Measurements from ENCODE around the gene CHORDC1.
A peak's percentile ranks its signal among the peaks of the same experiment; 100 is the strongest.
"Not testable (repeated sequence)": the region's sequence is repeated elsewhere in the genome, so short reads cannot be mapped to it uniquely, and the experiment has no call there.

CHORDC1 gene

DNA sequence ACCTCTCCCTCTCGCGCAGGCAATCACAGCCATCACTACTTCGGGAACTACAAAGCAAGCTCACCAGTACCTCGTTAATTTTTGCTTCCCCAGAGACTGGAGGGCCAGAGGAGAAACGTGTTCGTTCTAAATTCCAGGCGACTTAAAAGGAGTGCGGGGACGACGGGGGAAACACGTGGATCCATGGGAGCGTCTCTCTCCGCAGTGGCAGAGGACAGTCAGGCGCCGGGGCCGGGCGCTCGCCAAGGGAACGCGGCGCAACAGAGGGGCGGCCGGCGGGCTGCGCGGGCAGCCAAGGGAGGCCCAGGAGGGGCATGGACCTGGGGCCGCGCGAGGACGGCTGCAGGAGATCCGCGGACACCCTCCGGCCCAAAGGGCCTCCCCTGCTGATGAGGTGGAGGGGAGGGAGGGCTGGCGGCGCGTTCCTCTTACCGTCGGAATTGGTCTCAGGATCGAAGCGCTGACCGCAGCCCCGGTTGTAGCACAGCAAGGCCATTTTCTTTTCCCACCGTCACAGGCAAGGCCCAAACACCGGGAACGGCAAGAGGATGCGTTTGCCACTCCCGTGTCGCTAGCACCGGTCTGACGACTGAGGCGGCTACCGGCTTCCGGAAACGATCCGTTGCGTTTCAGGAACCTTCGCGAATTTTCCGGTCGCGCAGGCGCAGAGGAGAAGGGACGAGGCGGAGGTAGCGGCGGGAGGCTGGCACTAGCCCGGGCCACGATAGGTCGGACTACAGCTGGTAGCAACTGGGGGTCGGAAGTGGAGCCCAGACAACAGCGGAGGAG is at the start of gene CHORDC1:
CHORDC1 (minus strand) TSS at position 591 of the 789 bp plus-strand sequence; CDS start at position 496, 95 bp downstream.
- peak; percentile 82 for DNase-seq

DNA sequence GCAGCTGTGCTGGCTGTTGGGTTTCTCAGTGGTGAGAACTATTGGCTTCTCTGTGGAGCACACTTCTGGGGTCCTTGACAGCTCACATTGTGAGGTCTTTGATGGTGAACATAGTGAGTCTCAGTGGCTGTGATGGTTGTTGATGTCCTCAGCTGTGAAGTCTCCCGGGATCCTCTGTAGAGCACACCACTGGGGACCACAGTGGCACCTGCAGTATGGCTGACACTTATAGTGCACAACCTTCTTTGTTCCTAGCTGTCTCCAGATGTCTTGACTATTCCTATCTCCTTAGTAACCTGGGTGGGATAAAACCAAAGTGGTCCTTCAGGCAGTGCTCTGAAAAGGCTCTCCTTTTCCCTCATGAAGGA is 34.3 kb upstream of the CHORDC1 start:
- no peak for DNase-seq

DNA sequence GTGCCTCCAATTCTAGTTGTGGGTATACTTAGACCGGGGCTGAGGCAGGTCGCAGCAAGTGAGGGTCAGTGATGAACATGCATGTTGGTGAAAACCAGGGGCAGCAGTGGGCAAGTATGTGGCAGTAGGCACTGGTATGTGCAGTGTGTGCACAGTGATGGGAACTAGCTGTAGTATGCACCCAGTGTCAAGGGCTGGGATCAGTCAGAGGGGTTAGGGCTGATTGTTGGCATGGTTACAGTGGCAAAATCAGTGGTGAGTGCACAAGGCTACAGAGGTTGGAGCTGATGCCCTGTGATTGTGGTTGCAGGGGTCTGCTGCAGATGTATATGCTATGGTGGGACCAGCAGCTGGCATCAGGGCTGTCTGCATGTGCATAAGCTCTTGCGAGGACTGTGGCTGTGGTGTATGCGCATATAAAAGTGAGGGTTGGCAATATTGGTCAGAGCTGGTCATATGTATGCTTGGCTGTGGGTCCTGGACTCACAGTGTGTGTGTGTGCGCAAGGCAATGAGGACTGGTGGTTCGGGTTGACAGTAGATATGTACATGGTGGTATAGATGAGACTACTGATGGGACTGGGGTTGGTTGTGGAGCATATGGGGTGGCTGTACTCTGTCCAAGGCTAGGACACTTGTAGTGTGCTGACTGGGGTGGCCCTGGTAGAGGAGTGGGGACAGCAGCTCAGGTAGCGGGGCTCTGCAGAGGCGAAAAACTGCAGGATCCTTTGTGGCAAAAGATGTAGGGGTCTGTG is 33.7 kb upstream of the CHORDC1 start:
- no peak for DNase-seq

DNA sequence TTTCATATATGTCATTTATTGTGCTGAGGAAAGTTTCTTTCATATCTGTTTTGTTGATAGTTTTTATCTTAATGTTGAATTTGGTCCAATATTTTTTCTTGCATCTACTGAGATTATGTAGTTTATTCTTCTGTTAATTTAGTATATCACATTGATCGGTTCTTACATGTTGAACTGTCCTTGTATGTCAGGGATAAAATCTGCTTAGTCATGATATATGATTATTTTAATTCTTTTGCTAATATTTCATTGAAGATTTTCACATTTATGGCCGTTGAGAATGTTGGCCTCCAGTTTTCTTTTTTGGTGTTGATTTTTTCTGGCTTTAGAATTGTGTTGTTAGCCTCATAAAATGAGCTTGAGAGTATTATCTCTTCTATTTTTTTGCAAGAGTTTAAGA is 31.2 kb upstream of the CHORDC1 start:
- DNase-seq, result no peak

DNA sequence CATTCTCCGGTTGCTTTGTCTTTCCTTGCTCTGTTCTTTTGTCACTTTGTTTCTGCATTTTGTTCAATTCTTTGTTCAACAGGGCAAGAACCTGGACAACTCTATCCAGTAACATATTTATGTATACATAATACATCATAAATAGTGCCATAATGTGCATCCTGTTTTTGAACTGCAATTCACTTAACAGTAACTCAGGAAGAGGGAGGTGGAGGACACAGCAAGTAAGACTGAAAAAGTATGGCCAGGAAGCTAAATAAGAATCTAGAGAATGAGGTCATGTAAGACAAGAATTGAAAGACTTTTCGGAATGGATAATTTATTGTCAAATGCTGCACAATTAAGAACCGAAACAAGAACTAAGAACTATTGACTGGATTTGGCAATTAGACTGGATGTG is 29.2 kb upstream of the CHORDC1 start:
- no peak for DNase-seq

DNA sequence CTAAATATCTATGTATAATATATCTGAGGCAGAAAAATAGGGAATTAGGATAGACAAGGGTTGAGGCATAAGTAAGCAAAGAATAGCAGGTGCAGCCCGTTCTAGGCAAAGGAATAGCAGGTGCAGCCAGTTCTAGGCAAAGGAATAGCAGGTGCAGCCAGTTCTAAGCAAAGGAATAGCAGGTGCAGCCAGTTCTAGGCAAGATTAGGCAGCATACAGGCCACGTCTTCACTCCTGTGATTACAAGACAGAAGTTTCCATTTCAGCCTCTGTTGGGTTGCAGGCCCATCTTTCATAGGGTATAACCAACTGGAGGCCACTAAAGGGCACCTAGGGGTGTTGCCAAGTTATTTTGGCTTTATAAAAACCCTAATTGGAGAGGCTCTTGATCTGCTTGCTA is 28.8 kb upstream of the CHORDC1 start:
- peak; percentile 22 for DNase-seq

DNA sequence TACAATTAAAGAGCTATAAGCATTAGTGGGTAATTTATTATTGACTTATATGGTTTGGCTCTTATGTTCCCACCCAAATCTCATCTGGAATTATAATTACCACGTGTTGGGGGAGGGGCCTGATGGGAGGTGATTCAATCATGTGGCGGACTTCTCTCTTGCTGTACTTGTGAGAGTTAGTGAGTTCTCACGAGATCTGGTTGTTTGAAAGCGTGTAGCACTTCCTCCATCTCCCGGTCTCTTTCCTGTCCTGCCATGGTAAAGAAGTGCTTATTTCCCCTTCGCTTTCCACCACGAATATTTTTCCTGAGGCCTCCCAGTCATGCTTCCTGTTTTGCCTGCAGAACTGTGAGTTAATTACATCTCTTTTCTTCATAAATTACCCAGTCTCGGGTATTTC is 28.1 kb upstream of the CHORDC1 start:
- DNase-seq, result no peak

DNA sequence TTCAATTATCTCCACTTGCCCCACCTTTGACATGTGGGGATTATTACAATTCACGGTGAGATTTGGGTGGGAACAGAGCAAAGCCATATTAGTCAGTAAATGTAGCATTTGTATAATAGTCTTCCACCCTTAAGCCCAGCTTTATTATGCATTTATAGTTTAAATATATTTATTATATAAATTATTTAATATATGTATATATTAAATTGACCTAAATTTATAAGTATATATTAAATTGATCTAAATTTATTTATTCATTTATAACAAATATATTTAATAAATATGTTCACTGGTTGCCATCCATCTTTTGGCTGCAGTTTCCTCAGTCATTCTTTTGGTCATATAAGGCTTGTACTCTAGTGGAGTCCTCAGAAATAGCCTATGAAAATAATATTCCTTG is 23.6 kb upstream of the CHORDC1 start:
- no peak for DNase-seq

DNA sequence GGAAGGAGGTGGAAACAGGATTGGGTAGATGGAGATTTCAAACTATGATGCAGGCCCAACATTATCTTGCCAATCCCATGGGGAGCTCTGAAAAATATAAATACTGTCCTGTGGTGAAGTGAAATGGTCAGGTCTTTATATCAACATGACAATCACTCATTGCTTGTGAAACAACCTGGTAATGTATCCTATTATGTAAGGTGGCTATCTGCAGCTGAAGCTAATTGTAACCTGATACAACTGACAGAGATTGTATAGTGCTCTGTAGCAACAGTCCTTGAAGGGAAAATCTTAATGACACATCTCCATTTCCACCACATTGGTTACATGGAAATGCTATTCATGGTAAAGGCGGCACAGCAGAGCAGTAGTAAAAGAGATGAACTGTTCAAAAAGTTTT is 20.7 kb upstream of the CHORDC1 start:
- DNase-seq, result peak; percentile 57

DNA sequence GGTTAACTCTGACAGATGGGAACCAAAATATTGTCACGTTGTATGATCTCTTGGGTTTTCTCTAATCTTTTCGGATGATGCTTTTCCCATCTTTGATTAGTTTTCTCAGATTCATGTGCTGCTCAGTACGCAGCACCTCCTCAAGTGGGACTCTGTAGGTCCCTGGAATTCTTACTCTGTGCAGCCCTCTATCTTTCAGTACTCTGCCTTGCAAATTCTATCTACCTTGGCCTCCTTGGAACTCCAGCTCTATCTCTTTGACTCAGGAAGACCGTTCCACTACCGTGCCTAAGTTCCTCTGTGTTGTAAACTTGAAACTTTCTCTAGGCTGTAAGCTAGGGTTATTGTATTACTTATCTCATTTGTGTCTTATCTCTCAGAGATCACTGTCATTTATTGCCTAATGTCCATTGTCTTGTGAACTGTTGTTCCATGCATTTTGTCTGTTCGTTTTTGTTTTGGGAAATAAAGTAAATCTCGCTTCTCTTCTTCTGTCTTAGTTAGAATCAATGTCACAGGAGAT is 20.1 kb upstream of the CHORDC1 start:
- DNase-seq, result no peak

DNA sequence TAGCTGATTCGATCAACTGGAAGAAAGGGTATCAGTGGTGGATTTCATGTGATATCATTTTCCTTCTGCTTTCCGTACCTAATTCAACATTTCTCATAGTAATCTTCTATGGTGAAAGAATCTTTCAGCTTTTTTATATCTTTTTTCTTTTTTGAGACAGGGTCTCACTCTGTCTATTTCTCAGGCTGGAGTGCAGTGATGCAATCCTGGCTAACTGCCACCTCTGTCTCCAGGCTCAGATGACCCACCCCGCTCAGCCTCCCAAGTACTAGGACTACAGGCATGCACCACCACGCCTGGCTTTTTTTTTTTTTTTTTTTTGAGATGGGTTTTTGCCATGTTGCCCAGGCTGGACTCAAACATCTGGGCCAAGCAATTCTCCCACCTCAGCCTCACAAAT is 18.6 kb upstream of the CHORDC1 start:
- peak; percentile 19 for DNase-seq

DNA sequence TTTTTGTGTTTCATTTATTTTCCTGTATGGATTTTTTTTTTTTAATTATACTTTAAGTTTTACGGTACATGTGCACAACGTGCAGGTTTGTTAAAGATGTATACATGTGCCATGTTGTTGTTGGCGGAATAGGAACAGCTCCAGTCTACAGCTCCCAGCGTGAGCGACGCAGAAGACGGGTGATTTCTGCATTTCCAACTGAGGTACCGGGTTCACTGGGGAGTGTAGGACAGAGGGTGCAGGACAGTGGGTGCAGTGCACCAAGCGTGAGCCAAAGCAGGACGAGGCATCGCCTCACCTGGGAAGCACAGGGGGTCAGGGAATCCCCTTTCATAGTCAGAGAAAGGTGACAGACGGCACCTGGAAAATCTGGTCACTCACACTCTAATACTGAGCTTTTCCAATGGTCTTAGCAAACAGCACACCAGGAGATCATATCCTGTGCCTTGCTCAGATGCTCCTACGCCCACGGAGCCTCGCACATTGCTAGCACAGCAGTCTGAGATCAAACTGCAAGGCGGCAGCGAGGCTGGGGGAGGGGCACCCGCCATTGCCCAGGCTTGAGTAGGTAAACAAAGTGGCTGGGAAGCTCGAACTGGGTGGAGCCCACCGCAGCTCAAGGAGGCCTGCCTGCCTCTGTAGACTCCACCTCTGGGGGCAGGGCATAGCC is 17.3 kb upstream of the CHORDC1 start:
- not testable (repeated sequence) for DNase-seq

DNA sequence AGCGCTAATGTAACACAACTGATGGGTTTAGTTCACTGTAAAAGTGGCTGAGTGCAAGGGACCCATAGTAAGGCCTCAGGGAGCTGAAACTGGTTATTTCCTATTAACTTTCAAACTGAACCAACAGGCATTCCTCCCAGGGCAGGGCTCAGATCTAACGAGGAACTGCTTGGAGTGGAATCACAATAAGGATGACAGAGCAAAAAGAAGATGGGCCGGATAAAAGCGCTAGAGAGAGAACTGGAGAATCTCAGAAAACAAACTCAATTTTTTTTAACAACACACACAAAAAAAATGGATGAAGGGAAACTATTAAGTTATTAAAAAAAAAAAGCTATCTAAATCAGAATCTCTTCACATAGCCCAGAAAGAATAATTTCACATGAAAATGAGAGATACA is 14.2 kb upstream of the CHORDC1 start:
- DNase-seq, result no peak

DNA sequence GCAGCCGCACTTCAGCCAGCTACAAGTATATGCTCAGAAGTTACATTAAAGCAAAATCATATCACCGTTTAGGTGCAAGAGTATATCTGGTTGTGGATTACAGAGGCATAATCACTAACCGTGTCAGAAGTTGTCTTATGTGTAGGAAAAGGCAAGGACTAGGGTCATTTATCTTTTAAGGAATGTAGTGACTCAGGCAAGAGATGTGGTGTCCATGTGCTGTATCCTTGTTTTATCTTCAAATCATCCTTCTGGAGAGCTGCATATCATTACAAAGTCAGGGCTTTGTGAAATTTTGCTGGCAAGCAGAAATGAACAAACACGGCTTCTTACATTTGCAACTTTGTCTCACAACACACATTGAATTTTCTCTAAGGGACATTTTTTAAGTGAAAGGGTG is 12.7 kb upstream of the CHORDC1 start:
- DNase-seq, result no peak

DNA sequence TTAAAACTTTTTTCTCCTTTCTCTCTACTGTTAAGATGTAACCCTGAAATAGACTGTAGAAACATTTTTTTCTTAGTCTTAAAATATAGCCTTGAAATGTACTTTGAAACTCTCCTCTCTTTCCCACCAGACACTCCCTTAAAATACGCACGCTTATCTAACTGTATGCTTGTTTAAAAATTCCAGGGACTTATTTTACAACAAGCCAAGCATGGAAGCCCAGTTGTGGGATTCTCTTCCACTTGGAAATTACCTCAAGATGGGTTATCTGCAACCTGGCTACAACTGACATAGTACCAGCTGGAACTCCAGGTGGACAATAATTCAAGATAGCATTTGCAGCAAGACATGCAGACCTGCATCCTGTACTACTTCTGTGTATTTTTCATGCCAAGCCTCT is 12.1 kb upstream of the CHORDC1 start:
- no peak for DNase-seq

DNA sequence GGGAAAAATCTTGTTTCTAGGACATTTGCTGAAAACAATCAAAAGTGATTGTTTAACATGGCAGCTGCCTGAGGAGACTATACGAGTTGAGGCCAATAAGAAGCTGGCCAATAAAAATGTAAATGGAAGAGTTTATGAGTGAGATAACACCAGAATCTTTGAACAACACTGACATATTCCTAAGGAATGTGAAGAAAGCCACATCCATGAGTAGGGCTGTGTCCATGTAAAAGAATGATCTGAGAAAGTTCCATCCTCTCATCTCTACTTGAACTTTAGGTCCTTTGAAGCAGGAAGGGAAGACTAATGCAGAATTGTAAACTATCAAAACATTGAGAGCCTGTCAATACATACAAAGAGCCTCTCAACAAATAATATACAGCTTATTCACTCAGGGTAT is 6.9 kb upstream of the CHORDC1 start:
- no peak for DNase-seq

DNA sequence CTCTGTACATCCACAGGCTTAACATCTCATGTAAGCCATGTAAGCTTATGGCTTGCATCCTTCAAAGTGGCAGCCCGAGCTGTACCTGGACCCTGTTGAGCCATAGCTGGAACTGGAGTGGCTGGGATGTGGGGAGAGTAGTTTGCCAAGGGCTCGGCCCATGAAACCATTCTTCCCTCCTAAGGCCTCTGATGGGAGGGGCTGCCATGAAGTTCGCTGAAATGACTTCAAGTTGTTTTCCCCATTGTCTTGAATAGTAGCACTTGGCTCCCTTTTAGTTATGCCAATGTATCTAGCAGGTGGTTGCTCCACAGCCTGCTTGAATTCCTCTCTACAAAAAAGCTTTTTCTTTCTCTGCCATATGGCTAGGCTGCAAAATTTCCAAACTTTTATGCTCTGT is 5.2 kb upstream of the CHORDC1 start:
- no peak for DNase-seq

DNA sequence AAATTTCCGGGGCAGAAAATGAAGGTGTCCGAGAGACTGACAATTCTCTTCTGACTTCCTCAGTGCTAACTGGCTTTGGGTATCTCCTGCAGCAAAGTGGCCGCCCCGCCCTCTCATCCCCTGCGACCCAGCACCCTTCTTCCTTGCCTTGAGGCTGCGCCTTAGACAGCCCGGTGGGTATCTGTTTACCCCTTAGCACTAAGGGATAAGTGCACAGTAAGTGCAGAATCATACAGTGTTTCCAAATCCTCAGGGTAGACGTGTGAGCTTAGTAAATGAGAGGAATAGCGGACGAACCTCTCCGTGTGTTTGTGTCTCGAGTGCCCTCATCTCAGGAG is 368 bp upstream of the CHORDC1 start:
- DNase-seq, result no peak

DNA sequence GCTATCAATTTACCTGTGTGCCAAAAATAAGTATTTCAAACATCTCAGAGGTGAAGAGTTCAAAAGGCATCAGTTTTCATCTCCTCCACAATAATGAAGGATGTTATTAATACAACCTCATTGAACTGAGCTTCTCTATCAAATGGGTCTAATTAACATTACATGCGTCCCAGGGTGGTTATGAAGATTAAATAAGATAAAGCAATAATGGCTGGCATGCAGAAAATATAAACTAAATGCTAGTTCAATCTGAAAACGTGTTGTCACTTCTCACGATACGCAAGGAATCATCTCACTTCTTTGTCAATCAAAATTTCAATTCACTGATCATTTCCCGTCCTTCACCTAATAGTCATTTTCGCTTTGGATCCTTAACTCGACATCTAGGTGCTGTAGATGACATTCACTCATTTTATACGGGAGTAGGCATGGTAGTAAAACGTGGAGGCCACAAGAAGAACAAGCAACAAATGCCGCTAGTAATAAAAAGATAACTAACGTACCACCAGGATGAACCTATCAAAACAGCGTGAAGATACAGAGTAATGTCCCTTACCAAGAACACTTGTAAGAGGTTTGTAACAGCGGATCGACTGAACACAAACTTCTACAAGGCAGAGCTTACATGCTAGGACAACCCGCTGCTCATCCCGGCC is 918 bp downstream of the CHORDC1 start:
- DNase-seq, result no peak

DNA sequence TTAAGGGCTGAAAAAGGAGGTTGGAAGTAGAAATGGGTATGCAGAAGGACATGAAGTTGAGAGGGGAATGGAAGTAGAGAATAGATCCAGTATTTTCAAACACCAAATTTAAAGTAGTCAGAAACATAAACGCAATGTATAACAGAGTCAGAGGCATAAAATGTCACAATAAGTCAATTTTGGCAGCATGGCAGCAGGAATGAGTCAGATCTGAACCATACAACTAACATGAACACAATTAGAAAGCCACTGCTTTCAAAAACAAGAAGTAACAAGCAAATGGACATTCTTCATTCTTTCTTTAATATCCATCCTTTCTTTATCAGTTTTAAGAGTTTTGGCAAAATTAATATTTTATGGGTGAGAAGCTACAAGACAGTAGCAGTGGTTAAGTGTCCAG is 2.5 kb downstream of the CHORDC1 start:
- no peak for DNase-seq

DNA sequence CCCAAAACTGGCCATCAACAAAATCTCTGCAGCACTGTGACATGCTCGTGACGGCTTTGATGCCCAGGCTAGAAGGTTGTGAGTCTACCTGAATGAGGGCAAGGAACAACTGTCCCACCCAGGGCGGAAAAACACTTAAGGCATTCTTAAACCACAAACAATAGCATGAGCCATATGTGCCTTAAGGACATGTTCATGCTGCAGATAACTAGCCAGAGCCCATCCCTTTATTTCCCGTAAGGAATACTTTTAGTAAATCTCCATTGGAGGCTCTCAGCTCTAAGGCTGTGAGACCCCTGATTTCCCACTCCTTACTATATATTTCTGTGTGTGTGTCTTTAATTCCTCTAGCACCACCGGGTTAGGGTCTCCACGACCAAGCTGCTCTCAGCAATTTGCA is 3.4 kb downstream of the CHORDC1 start:
- no peak for DNase-seq

DNA sequence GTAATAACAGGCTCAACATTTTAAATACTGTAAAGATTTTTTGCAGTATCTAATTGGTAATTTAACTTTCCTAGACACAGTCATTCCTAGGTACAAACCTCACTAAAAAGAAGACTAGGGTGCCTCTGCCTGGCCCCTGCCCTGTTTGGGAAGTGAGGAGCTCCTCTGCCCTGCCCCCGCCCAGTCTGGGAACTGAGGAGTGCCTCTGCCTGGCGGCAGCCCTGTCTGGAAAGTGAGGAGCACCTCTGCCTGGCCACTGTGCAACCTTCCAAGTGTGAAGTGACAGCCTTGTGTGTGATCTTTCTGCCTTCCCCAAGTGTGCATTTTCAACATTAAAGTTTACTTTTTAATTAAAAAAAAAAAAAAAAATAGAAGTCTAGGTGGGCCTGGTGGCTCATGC is 4.2 kb downstream of the CHORDC1 start:
- DNase-seq, result no peak

DNA sequence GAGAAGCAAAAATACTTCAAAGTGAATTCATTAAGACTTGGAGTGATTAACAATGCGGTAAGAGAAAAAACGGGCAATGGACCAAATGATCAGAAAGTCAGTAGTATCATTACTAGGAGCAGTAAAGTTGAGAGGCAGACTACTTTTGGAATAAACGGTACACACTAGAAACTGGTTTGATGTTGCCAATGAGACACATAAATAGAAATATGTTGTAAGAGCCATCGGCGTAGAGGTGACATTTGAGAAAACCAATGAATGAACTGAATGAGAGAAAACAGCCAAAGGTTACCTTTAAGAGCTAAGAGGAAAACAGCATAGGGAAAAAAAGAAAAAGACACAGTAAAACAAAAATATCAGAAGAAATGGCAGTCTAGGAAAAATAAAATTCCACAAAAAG is 6.2 kb downstream of the CHORDC1 start:
- DNase-seq, result no peak
